Adrenal gland (tissue), 19 donors: ENCODE measurements around the gene CTPS1. TPM values are rescaled to one million over a fixed set of nuclear protein-coding genes. Genes with fewer than 3 reads are reported as not detected.

ENCODE experiments used
- DNase-seq, 7 donors: peaks; one replicate each; pipeline ENCODE4 v3.0.0-alpha.2; 2019 to 2020
- H3K27ac ChIP-seq, 5 donors: fragments of 200-600 bp; sonication (generic) in 4 of 5; 1 replicate in 3 of 5; 2 replicates in 2 of 5; pipeline versions ENCODE4 v1.5.1 to v1.8.0; 2016 to 2020; ENCODE audit warnings: mild to moderate bottlenecking in 1 of 5
- H3K27me3 ChIP-seq: fragments of 200-600 bp; 2 replicates; pipeline ENCODE4 v1.8.0; 2021
- H3K36me3 ChIP-seq, 2 donors: fragments of 200-600 bp; replicated peaks in 1 of 2; 1 replicate in 1 of 2; 2 replicates in 1 of 2; pipeline versions ENCODE4 v1.5.1 to v1.8.0; 2018 to 2022
- H3K4me1 ChIP-seq, 2 donors: fragments of 200-600 bp; replicated peaks in 1 of 2; 1 replicate in 1 of 2; 2 replicates in 1 of 2; pipeline versions ENCODE4 v1.5.1 to v1.8.0; 2018 to 2021
- H3K4me3 ChIP-seq, 4 donors: fragments of 200-600 bp; sonication (generic) in 3 of 4; one replicate each; pipeline ENCODE4 v1.5.1; 2016 to 2018
- H3K9me3 ChIP-seq, 3 donors: fragments of 200-600 bp; sonication (generic) in 1 of 3; replicated peaks in 1 of 3; 1 replicate in 2 of 3; 2 replicates in 1 of 3; pipeline versions ENCODE4 v1.5.1 to v1.8.0; 2016 to 2021
- POLR2A ChIP-seq, 2 donors: fragments of 450-650 bp; IDR thresholded peaks; one replicate each; pipeline ENCODE4 v1.6.1; 2017; ENCODE audit warnings: antibody characterized with exemption in 2 of 2, mild to moderate bottlenecking in 2 of 2, moderate library complexity in 1 of 2
- WGBS, 4 donors: extraction: QIAGEN DNeasy Blood & Tissue Kit in 2 of 4; methylation state at CpG; one replicate each; pipeline versions ENCODE4 v1.1.5 to v1.1.7; 2013 to 2017; 5-methylcytosine and 5-hydroxymethylcytosine counted together
- intact Hi-C, 2 donors: fragments of 100-400 bp; cut with DNase I; formaldehyde crosslinking; loops; one replicate each; pipeline versions ENCODE4 v1.14.1 to v1.15.0; 2022 to 2023
- long read RNA-seq, 10 donors: library from polyadenylated mRNA in 3 of 10; unstranded in 2 of 10; stranded (forward) in 1 of 10; transcript quantifications; one replicate each; pipeline ENCODE4 v2.0.0 and lab custom pipeline, GENCODE V29; 2021 to 2026
- polyA plus RNA-seq, 3 donors: library from polyadenylated mRNA; stranded (reverse); fragments of 200-250 nt in 2 of 3; fragments of 350-450 nt in 1 of 3; fragmentation: Illumina TruSeq in 1 of 3; extraction: RNeasy Lipid Tissue Mini Kit (QIAGEN cat#74804) in 1 of 3; gene quantifications; one replicate each; pipeline ENCODE4 v1.2.3, GENCODE V29; 2013 to 2014
- total RNA-seq, 9 donors: library from RNA; depleted of rRNA in 4 of 9; stranded (reverse); fragments of >200 nt in 4 of 9; fragments of 120-200 nt in 1 of 9; fragmentation: NEBNext Ultra II Directional in 1 of 9; extraction: Animal tissue kit (Norgen Biotek cat#: 25700) in 1 of 9; gene quantifications; one replicate each; pipeline versions ENCODE4 v1.1.0 to v1.2.4, GENCODE V29; 2013 to 2023
- TF ChIP-seq, protein P1 (sequence below), 6 experiments: fragments of 450-650 bp in 4 of 6; fragments of 200-600 bp in 2 of 6; sonication (generic) in 1 of 6; IDR thresholded peaks; 1 replicate in 5 of 6; 2 replicates in 1 of 6; pipeline versions ENCODE4 v1.5.1 to v1.8.0; 2016 to 2021; ENCODE audit warnings: antibody characterized with exemption in 6 of 6, mild to moderate bottlenecking in 2 of 6, moderate library complexity in 1 of 6
- donor health status: healthy with polysubstance abuse.
- donor health status: Bipolar disorder and iron deficiency.
- donor health status: DM: yes; HTN: yes; CAD: no.
- donor health status: DM: no; HTN: no; CAD: no.
- donor health status: DM: no; HTN: no; CAD: no.
- donor health status: DM: yes; HTN: yes; CAD: no.

The CTPS1 gene, protein sequence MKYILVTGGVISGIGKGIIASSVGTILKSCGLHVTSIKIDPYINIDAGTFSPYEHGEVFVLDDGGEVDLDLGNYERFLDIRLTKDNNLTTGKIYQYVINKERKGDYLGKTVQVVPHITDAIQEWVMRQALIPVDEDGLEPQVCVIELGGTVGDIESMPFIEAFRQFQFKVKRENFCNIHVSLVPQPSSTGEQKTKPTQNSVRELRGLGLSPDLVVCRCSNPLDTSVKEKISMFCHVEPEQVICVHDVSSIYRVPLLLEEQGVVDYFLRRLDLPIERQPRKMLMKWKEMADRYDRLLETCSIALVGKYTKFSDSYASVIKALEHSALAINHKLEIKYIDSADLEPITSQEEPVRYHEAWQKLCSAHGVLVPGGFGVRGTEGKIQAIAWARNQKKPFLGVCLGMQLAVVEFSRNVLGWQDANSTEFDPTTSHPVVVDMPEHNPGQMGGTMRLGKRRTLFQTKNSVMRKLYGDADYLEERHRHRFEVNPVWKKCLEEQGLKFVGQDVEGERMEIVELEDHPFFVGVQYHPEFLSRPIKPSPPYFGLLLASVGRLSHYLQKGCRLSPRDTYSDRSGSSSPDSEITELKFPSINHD
- total RNA-seq (10 to 100 TPM; 12.2 to 37.5 (median 26.1) TPM), polyA plus RNA-seq (10 to 100 TPM; 17.8 to 49.4 (median 26.4) TPM)
- long read RNA-seq, donor 1, transcript CTPS1-202 (19 exons, 3,201 nt): major isoform, 11 of 12 reads
- long read RNA-seq, donor 1, partial matches to known transcripts: 0 of 12 reads
- long read RNA-seq, donor 1, other reads (novel, unspliced or antisense): 0 of 12 reads
- long read RNA-seq, donor 2, partial matches to known transcripts: 0 of 2 reads
- long read RNA-seq, donor 2, other reads (novel, unspliced or antisense): 0 of 2 reads
- long read RNA-seq, donor 3, transcript CTPS1-202 (19 exons, 3,201 nt): major isoform, 13 of 13 reads
- long read RNA-seq, donor 3, partial matches to known transcripts: 0 of 13 reads
- long read RNA-seq, donor 3, other reads (novel, unspliced or antisense): 0 of 13 reads
- long read RNA-seq, donor 4, transcript CTPS1-202 (19 exons, 3,201 nt): major isoform, 12 of 18 reads
- long read RNA-seq, donor 4, partial matches to known transcripts: 4 of 18 reads
- long read RNA-seq, donor 4, other reads (novel, unspliced or antisense): 2 of 18 reads
- long read RNA-seq, donor 5, transcript CTPS1-202 (19 exons, 3,201 nt): major isoform, 44 of 60 reads
- long read RNA-seq, donor 5, partial matches to known transcripts: 4 of 60 reads
- long read RNA-seq, donor 5, other reads (novel, unspliced or antisense): 7 of 60 reads
- long read RNA-seq, donor 6, transcript CTPS1-202 (19 exons, 3,201 nt): major isoform, 7 of 18 reads
- long read RNA-seq, donor 6, partial matches to known transcripts: 7 of 18 reads
- long read RNA-seq, donor 6, other reads (novel, unspliced or antisense): 2 of 18 reads
- long read RNA-seq, donor 7, partial matches to known transcripts: 0 of 2 reads
- long read RNA-seq, donor 7, other reads (novel, unspliced or antisense): 0 of 2 reads
- long read RNA-seq, donor 8, full-length matches to known transcripts: 12 of 12 reads
- long read RNA-seq, donor 8, partial matches to known transcripts: 0 of 12 reads
- long read RNA-seq, donor 8, other reads (novel, unspliced or antisense): 0 of 12 reads
- long read RNA-seq, donor 9, partial matches to known transcripts: 0 of 4 reads
- long read RNA-seq, donor 9, other reads (novel, unspliced or antisense): 0 of 4 reads
- long read RNA-seq, donor 10, partial matches to known transcripts: 0 of 3 reads
- long read RNA-seq, donor 10, other reads (novel, unspliced or antisense): 0 of 3 reads

DNA sequence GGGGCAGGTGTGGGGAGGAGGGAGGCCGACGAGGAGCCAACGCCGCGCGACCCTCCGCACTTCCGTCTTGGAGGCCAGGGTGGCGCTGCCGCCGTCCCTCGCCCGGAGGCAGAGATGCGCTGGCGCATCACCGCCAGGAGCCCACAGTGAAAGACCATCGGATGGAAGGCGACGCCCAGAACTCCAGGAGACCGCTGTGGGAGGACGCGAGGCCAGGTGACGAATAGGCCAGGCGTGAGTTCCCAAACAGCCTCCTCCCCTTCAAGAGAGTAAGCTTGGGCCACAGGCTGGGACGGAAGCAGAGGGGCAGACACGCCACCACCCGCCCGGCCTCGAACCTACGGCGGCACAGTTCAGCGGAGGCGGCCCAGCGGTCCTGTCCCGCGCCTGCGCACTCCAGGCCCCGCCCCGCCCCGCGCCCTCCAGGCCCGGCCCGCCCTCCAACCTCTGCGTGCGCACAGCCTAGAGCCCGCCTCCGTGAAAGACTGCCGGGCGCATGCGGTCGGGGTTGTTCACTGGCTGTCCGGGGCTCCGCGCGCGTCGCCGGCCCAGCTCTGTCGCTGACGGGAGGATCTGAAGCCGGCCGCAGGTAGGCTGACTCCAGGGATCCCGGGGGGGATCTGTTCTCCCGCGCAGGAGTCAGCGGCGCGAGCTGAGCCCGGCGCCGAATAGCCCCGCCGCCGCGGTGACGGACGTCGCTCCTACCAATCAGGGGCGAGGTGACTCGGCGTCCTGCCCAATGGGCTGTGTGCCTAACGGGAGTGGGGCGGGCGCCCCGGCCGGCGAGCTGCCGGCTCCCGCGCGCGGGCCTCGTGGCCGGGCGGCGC is at the start of gene CTPS1:
Gene CTPS1 (plus strand): TSS at position 456 of the 827 bp plus-strand sequence. CDS start 3,595 bp downstream, outside the sequence.
- peaks cover 21 to 42% of the 10 kb centered on the region in 2 donors for H3K4me1 ChIP-seq
- TF ChIP-seq, protein P1, sequence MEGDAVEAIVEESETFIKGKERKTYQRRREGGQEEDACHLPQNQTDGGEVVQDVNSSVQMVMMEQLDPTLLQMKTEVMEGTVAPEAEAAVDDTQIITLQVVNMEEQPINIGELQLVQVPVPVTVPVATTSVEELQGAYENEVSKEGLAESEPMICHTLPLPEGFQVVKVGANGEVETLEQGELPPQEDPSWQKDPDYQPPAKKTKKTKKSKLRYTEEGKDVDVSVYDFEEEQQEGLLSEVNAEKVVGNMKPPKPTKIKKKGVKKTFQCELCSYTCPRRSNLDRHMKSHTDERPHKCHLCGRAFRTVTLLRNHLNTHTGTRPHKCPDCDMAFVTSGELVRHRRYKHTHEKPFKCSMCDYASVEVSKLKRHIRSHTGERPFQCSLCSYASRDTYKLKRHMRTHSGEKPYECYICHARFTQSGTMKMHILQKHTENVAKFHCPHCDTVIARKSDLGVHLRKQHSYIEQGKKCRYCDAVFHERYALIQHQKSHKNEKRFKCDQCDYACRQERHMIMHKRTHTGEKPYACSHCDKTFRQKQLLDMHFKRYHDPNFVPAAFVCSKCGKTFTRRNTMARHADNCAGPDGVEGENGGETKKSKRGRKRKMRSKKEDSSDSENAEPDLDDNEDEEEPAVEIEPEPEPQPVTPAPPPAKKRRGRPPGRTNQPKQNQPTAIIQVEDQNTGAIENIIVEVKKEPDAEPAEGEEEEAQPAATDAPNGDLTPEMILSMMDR (IDR thresholded peaks at IDR 0.05): peak in 3 of 6 experiments; percentile 16 to 26 (median 24)
- TF ChIP-seq POLR2A (IDR thresholded peaks at IDR 0.05): peak; percentile 36 to 86
- DNase-seq: peak; percentile 95 to 97 (median 97)
- no peaks in the 10 kb centered on the region for H3K36me3 ChIP-seq
- H3K4me3 ChIP-seq: peak within 1 kb of the TSS; percentile 38 to 74 (median 48)
- peak within 1 kb of the TSS; percentile 80 to 94 (median 92) for H3K27ac ChIP-seq
- no peaks in the 10 kb centered on the region for H3K27me3 ChIP-seq
- intact Hi-C loops: no loop called here
- H3K9me3 ChIP-seq: no peaks in the 10 kb centered on the region
- 0 to 1% (median 1%) methylated on average over 22 to 96 of the region's 96 CpGs for WGBS, 4 donors

DNA sequence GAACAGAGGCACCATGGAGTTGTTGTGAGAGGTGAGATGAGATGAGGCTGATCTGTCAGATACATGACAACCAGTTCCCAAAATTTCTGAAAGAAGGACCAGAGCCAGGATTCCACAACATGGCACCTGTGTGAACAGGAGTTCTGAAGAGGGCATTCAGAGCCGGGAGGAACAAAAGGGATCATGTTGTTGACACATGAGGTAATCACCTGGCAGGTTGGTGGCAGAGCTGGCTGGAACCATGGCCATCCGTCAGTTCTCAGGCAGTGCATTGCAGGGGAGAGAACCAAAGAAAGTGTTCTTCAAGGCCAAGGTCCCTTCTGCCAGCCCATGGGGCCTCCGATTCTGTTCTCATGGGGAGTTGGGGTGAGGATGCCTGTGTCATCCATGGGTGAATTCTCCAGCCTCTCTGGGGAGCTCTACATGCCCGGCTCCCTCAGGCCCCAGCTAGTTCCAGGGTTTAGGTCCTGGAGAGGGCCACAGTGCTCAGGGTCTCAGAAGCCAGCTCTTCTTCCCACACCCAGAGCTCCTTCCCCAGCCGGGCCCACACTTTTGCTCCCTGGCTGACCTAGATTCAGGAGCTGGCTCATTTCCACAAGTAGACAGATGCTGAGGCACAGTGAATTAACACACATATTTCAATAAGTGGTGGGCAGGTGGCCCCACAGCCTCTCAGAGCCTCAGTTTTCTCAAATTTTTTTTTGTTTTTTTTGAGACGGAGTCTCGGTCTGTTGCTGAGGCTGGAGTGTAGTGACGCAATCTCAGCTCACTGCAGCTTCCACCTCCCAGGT is 49.1 kb upstream of the CTPS1 start:
- no peaks in the 10 kb centered on the region for H3K27me3 ChIP-seq
- H3K36me3 ChIP-seq: no peaks in the 10 kb centered on the region
- DNase-seq: peak in 2 of 7 donors; percentile 11 to 22
- 61 to 84% (median 72%) methylated on average over 6 to 8 of the region's 8 CpGs for WGBS, 4 donors
- TF ChIP-seq POLR2A (IDR thresholded peaks at IDR 0.05): no peak
- TF ChIP-seq, protein P1 (IDR thresholded peaks at IDR 0.05): no peak
- H3K27ac ChIP-seq: no peak overlapping the region
- intact Hi-C loops: no loop called here
- peaks cover 0 to 6% of the 10 kb centered on the region in 2 donors for H3K4me1 ChIP-seq
- no peaks in the 10 kb centered on the region for H3K9me3 ChIP-seq
- no peak overlapping the region for H3K4me3 ChIP-seq

DNA sequence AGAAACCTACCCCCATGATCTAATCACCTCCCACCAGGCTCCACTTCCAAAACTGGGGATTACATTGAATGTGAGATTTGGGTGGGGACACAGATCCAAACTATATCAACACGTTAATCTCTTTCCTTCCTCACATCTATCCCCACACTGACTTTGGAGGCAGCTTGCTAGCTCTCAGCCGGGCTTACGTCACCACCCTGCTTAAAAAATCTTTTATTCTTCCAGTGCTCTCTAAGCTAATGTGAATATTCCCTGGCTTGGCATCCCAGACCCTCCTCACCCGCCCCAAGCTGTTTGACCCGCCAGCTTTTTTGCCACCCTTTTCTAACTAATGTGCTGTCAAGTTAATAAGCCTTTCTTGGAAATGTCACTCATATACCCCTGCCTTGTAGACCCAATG is 47.9 kb upstream of the CTPS1 start:
- Histone ChIP-seq H3K4me1 (peaks cover 0 to 6% of the 10 kb centered on the region in 2 donors), H3K9me3 (no peaks in the 10 kb centered on the region), H3K27ac (no peak overlapping the region), H3K4me3 (no peak overlapping the region), H3K27me3 (no peaks in the 10 kb centered on the region), H3K36me3 (no peaks in the 10 kb centered on the region)
- 84 to 93% (median 89%) methylated on average over 5 of the region's 5 CpGs for WGBS, 4 donors
- intact Hi-C loops: no loop called here
- DNase-seq: no peak
- TF ChIP-seq POLR2A (IDR thresholded peaks at IDR 0.05): no peak
- TF ChIP-seq, protein P1 (IDR thresholded peaks at IDR 0.05): no peak
